ENCODE measurements around the gene GABARAPL1. TPM values are rescaled to one million over a fixed set of nuclear protein-coding genes. Genes with fewer than 3 reads are reported as not detected.
"Not testable (repeated sequence)": the region's sequence is repeated elsewhere in the genome, so short reads cannot be mapped to it uniquely, and the experiment has no call there.

GABARAPL1 gene
- total RNA-seq, 2 experiments from 2014 or later = 5.5 to 6.3 TPM

DNA sequence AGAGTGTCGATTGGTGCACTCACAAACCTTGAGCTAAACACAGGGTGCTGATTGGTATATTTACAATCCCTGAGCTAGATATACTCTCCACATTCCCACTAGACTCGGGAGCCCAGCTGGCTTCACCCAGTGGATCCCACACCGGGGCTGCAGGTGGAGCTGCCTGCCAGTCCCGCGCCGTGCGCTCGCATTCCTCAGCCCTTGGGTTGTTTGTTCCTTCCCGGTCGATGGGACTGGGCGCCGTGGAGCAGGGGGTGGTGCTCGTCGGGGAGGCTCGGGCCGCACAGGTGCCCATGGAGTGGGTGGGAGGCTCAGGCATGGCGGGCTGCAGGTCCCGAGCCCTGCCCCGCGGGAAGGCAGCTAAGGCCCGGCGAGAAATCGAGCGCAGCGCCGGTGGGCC, 12.7 kb downstream of the GABARAPL1 start:
- H3K4me1 Mint-ChIP-seq, POLR2A ChIA-PET, CTCF ChIA-PET, H3K27me3 Mint-ChIP-seq, DNase-seq, H3K4me3 Mint-ChIP-seq, H3K27ac Mint-ChIP-seq, H3K9me3 Mint-ChIP-seq: not testable (repeated sequence)
- peaks cover 21% of the 10 kb centered on the region for H3K36me3 Mint-ChIP-seq (ENCODE audit: low read depth)

- CTCF ChIA-PET = no interaction called here
- DNase-seq = no peak
- H3K4me3 Mint-ChIP-seq = no peak overlapping the region
- H3K27ac Mint-ChIP-seq = no peak overlapping the region
- peaks cover 21% of the 10 kb centered on the region for H3K36me3 Mint-ChIP-seq (ENCODE audit: low read depth)
- POLR2A ChIA-PET = no interaction called here
- no peaks in the 10 kb centered on the region for H3K27me3 Mint-ChIP-seq
- H3K4me1 Mint-ChIP-seq = peaks cover 7% of the 10 kb centered on the region
- peaks cover 3% of the 10 kb centered on the region for H3K9me3 Mint-ChIP-seq
Observed at GRCh38 chr12:10226086-10226485, 13.4 kb downstream of the GABARAPL1 start.

- CTCF ChIA-PET = interaction anchor here (0.5 to 1.5 kb wide), 3 partner anchors 9 to 302 kb away, joined by 3 to 4 read pairs (median 3); no protein-coding TSS in a partner anchor
- Mint-ChIP-seq H3K27ac (no peak overlapping the region), H3K4me1 (peaks cover 7% of the 10 kb centered on the region), H3K36me3 (ENCODE audit: low read depth) (peaks cover 16% of the 10 kb centered on the region), H3K4me3 (no peak overlapping the region), H3K27me3 (no peaks in the 10 kb centered on the region), H3K9me3 (peaks cover 3% of the 10 kb centered on the region)
- POLR2A ChIA-PET = no interaction called here
- DNase-seq = no peak
Observed at GRCh38 chr12:10226731-10227130, 14.1 kb downstream of the GABARAPL1 start.

GRCh38 chr12:10227648-10228047, 15.0 kb downstream of the GABARAPL1 start:
- DNase-seq = no peak
- ChIA-PET CTCF (interaction anchor here (0.6 to 1.5 kb wide), 3 partner anchors 10 to 384 kb away, joined by 3 to 4 read pairs (median 3); no protein-coding TSS in a partner anchor), POLR2A (no interaction called here)
- H3K4me1 Mint-ChIP-seq = peaks cover 7% of the 10 kb centered on the region
- H3K9me3 Mint-ChIP-seq = peaks cover 5% of the 10 kb centered on the region
- peaks cover 9% of the 10 kb centered on the region for H3K36me3 Mint-ChIP-seq (ENCODE audit: low read depth)
- no peak overlapping the region for H3K4me3 Mint-ChIP-seq
- no peaks in the 10 kb centered on the region for H3K27me3 Mint-ChIP-seq
- H3K27ac Mint-ChIP-seq = no peak overlapping the region

- Mint-ChIP-seq H3K27me3 (peaks cover 5% of the 10 kb centered on the region), H3K27ac (no peak overlapping the region), H3K4me1 (no peaks in the 10 kb centered on the region), H3K9me3 (peaks cover 16% of the 10 kb centered on the region), H3K4me3 (no peak overlapping the region), H3K36me3 (ENCODE audit: low read depth) (peaks cover 6% of the 10 kb centered on the region)
- CTCF ChIA-PET = no interaction called here
- POLR2A ChIA-PET = no interaction called here
- no peak for DNase-seq
Observed at GRCh38 chr12:10234562-10234961, 21.9 kb downstream of the GABARAPL1 start.

- no peaks in the 10 kb centered on the region for H3K4me1 Mint-ChIP-seq
- CTCF ChIA-PET = interaction anchor here (0.6 to 1.8 kb wide), 4 partner anchors 9 to 242 kb away, joined by 3 to 7 read pairs (median 3); no protein-coding TSS in a partner anchor
Observed at GRCh38 chr12:10235761-10236631, 23.3 kb downstream of the GABARAPL1 start.

GRCh38 chr12:10236720-10237119, 24.0 kb downstream of the GABARAPL1 start:
- Mint-ChIP-seq H3K36me3 (ENCODE audit: low read depth) (peaks cover 6% of the 10 kb centered on the region), H3K4me1 (no peaks in the 10 kb centered on the region), H3K9me3 (peaks cover 16% of the 10 kb centered on the region), H3K27ac (no peak overlapping the region), H3K4me3 (no peak overlapping the region), H3K27me3 (peaks cover 18% of the 10 kb centered on the region)
- ChIA-PET POLR2A (no interaction called here), CTCF (interaction anchor here (0.9 to 1.8 kb wide), 2 partner anchors 8 to 241 kb away, joined by 3 to 7 read pairs; no protein-coding TSS in a partner anchor)
- DNase-seq = no peak

More at GRCh38 chr12:10235761-10236631, 23.3 kb downstream of the GABARAPL1 start:
- Mint-ChIP-seq H3K4me3 (no peak overlapping the region), H3K9me3 (peaks cover 16% of the 10 kb centered on the region), H3K27ac (no peak overlapping the region), H3K27me3 (peaks cover 15% of the 10 kb centered on the region), H3K36me3 (ENCODE audit: low read depth) (peaks cover 6% of the 10 kb centered on the region)
- POLR2A ChIA-PET = no interaction called here
- DNase-seq = peak; percentile 29

GRCh38 chr12:10238526-10238925, 25.8 kb downstream of the GABARAPL1 start:
- H3K9me3 Mint-ChIP-seq = peaks cover 14% of the 10 kb centered on the region
- no peak overlapping the region for H3K4me3 Mint-ChIP-seq
- POLR2A ChIA-PET = no interaction called here

DNA sequence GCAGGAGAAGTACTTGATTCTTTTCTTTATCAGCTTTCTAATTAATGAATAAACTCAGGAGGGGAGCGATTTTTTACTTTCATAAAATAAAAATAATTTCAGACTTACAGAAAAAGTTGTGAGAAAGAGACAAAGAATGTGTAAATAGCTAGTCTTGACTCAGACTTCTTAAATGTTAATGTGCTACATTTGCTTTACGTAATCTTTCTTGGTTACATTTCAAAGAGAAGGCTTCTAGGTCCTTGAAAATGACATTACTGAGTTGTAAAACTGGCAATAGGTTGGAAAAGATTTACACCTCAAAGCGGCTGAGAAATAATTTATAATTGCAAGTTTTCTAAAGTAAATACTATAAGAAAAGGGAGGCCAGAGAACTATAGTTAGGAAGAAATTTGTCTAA, 28.6 kb downstream of the GABARAPL1 start:
- ChIA-PET POLR2A (no interaction called here), CTCF (no interaction called here)
- no peak overlapping the region for H3K27ac Mint-ChIP-seq
- peaks cover 31% of the 10 kb centered on the region for H3K27me3 Mint-ChIP-seq
- H3K4me3 Mint-ChIP-seq = no peak overlapping the region
- no peaks in the 10 kb centered on the region for H3K9me3 Mint-ChIP-seq
- peaks cover 13% of the 10 kb centered on the region for H3K4me1 Mint-ChIP-seq
- no peaks in the 10 kb centered on the region for H3K36me3 Mint-ChIP-seq (ENCODE audit: low read depth)
- no peak for DNase-seq

More at GRCh38 chr12:10238526-10238925, 25.8 kb downstream of the GABARAPL1 start:
- CTCF ChIA-PET = interaction anchor here (0.7 kb wide), 1 partner anchor 137 kb away, joined by 3 read pairs; no protein-coding TSS in a partner anchor
- Mint-ChIP-seq H3K4me1 (peaks cover 6% of the 10 kb centered on the region), H3K36me3 (ENCODE audit: low read depth) (peaks cover 6% of the 10 kb centered on the region), H3K27me3 (peaks cover 24% of the 10 kb centered on the region), H3K27ac (no peak overlapping the region)
- no peak for DNase-seq

DNA sequence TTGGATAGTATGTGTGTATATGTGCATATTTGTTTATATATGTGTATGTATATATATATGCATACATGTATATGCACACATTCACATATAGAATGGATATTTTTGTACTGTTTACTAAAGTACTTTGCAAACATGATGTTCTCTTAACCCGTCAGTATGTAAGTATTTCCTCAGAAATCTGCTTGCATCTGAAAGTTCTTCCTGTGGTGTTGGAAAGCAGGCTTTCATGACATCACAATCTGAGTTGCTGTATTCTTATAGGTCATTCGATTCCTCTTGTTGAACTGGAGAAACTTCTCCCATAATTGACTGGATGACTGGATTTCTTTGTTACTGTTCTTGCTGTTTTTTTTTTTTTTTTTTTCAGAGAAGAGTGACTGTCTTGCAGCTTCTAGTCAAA, 29.1 kb downstream of the GABARAPL1 start:
- H3K36me3 Mint-ChIP-seq (ENCODE audit: low read depth) = no peaks in the 10 kb centered on the region
- no peak for DNase-seq
- no peak overlapping the region for H3K4me3 Mint-ChIP-seq
- ChIA-PET CTCF (no interaction called here), POLR2A (no interaction called here)
- H3K4me1 Mint-ChIP-seq = peaks cover 13% of the 10 kb centered on the region
- H3K27me3 Mint-ChIP-seq = peaks cover 30% of the 10 kb centered on the region
- H3K27ac Mint-ChIP-seq = no peak overlapping the region
- no peaks in the 10 kb centered on the region for H3K9me3 Mint-ChIP-seq

GRCh38 chr12:10242539-10242938, 29.9 kb downstream of the GABARAPL1 start:
- H3K4me1 Mint-ChIP-seq = peaks cover 13% of the 10 kb centered on the region
- H3K27me3 Mint-ChIP-seq = peaks cover 29% of the 10 kb centered on the region
- DNase-seq = no peak
- ChIA-PET CTCF (no interaction called here), POLR2A (no interaction called here)
- H3K4me3 Mint-ChIP-seq = no peak overlapping the region
- no peaks in the 10 kb centered on the region for H3K36me3 Mint-ChIP-seq (ENCODE audit: low read depth)
- H3K9me3 Mint-ChIP-seq = no peaks in the 10 kb centered on the region
- no peak overlapping the region for H3K27ac Mint-ChIP-seq

DNA sequence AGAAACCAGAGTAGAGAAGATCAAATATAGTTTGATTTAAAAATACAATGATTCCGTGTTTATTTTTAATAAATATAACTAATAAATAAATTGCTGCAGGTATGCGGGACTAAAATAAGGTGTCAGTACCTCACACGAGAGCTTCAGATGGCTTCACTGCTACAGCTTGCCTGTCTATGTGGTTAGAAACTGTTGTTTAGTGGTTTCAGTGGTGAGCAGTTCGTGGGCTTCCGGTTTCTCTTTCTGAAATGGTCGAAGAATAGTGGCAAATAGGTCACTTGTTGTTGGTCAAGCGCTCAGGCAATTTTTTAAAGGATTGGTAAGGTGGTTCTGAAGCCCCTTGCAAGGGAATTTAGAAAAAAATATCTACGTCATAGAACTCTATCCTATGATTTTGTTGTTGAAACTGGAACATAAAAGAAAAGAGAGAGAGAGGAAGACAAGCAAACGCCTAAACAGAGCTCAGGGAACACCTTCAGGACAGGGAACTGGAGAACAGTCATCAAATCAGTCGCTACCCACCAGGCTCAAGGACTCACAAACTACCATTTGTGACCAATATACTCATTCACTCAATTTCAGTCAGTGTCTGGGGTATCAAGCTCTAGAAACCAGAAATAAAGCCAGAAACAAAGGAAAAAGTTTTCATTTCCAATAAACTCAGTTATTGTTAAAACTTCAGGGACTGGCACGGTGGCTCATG, 31.3 kb downstream of the GABARAPL1 start:
- POLR2A ChIA-PET = no interaction called here
- Mint-ChIP-seq H3K27me3 (peaks cover 37% of the 10 kb centered on the region), H3K36me3 (ENCODE audit: low read depth) (no peaks in the 10 kb centered on the region), H3K27ac (no peak overlapping the region), H3K9me3 (no peaks in the 10 kb centered on the region), H3K4me1 (peaks cover 13% of the 10 kb centered on the region), H3K4me3 (peak overlapping the region; percentile 41)
- CTCF ChIA-PET = interaction anchor here (0.7 to 1.9 kb wide), 3 partner anchors 8 to 973 kb away, joined by 3 to 7 read pairs (median 3); no protein-coding TSS in a partner anchor
- DNase-seq = peak; percentile 24

GRCh38 chr12:10247436-10248058, 34.9 kb downstream of the GABARAPL1 start:
- Mint-ChIP-seq H3K27ac (no peak overlapping the region), H3K27me3 (peaks cover 29% of the 10 kb centered on the region), H3K4me3 (no peak overlapping the region), H3K9me3 (no peaks in the 10 kb centered on the region), H3K4me1 (peaks cover 21% of the 10 kb centered on the region), H3K36me3 (ENCODE audit: low read depth) (no peaks in the 10 kb centered on the region)
- DNase-seq = no peak
- ChIA-PET CTCF (no interaction called here), POLR2A (no interaction called here)
